ENCODE results near the gene SMAD5. TPM values are rescaled to one million over a fixed set of nuclear protein-coding genes. Genes with fewer than 3 reads are reported as not detected.

The SMAD5 gene
- total RNA-seq: 32.9 and 34.1 TPM in 2 replicates

GRCh38 chr5:136132557-136133221 lies at the start of gene SMAD5:
SMAD5 (plus strand) TSS chr5:136132845; CDS start chr5:136153761, 20,916 bp downstream.
- peak; percentile 35 for DNase-seq (ENCODE audit: low read depth)
- TF ChIP-seq CTCF (conservative IDR thresholded peaks at IDR 0.05; ENCODE audit: low read depth, low read length): no peak
- peak within 1 kb of the TSS; percentile 85 for H3K4me3 ChIP-seq (ENCODE audit: low read depth, low read length)

DNA sequence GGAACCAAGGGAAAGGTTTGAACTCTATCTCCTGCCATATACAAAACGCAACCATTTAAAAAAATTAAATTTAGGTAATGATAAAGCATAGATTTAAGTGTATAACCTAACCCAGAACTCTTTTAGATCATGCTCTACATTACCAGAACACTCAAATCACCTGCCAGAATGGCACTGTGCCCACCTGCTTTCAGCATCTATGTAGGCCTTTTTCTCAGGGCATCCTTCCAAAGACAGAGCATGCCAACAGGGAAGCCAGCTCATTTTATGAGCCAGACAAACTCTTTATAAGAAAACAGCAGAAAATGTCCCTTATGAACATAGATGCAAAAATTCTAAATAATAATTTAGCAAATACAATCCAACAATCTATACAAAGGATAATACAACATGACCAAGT lies 47.9 kb upstream of the SMAD5 start:
- TF ChIP-seq CTCF (conservative IDR thresholded peaks at IDR 0.05; ENCODE audit: low read depth, low read length): no peak

GRCh38 chr5:136086783-136087566 lies 45.7 kb upstream of the SMAD5 start:
- no peak for DNase-seq (ENCODE audit: low read depth)
- no peak for TF ChIP-seq CTCF (conservative IDR thresholded peaks at IDR 0.05; ENCODE audit: low read depth, low read length)
- H3K4me3 ChIP-seq (ENCODE audit: low read depth, low read length): no peak overlapping the region

More for the DNA sequence above, 47.9 kb upstream of the SMAD5 start:
- no peak for DNase-seq (ENCODE audit: low read depth)
- H3K4me3 ChIP-seq (ENCODE audit: low read depth, low read length): no peak overlapping the region

- DNase-seq (ENCODE audit: low read depth): no peak
- H3K4me3 ChIP-seq (ENCODE audit: low read depth, low read length): no peak overlapping the region
- no peak for TF ChIP-seq CTCF (conservative IDR thresholded peaks at IDR 0.05; ENCODE audit: low read depth, low read length)
Measured at GRCh38 chr5:136087961-136088871, 44.4 kb upstream of the SMAD5 start.

GRCh38 chr5:136089791-136090190 lies 42.9 kb upstream of the SMAD5 start:
- no peak for DNase-seq (ENCODE audit: low read depth)
- TF ChIP-seq CTCF (conservative IDR thresholded peaks at IDR 0.05; ENCODE audit: low read depth, low read length): no peak
- H3K4me3 ChIP-seq (ENCODE audit: low read depth, low read length): no peak overlapping the region

- no peak for DNase-seq (ENCODE audit: low read depth)
Measured at GRCh38 chr5:136090319-136090718, 42.3 kb upstream of the SMAD5 start.

More at GRCh38 chr5:136090319-136090718, 42.3 kb upstream of the SMAD5 start:
- H3K4me3 ChIP-seq (ENCODE audit: low read depth, low read length): no peak overlapping the region
- TF ChIP-seq CTCF (conservative IDR thresholded peaks at IDR 0.05; ENCODE audit: low read depth, low read length): no peak

Data from epithelial cell of proximal tubule (primary cell).